Natural killer cell (primary cell): Measurements from ENCODE around the gene MOCOS. TPM values are rescaled to one million over a fixed set of nuclear protein-coding genes. Genes with fewer than 3 reads are reported as not detected.

ENCODE experiments used
- ATAC-seq, 3 donors: fragments of 150-1000 bp in 2 of 3; fragments of 200-7000 bp in 1 of 3; cut with Tn5 transposase; 1 replicate in 1 of 3; 2 replicates in 2 of 3; pipeline ENCODE4 v1.10.0; 2021; ENCODE audit warnings: mild to moderate bottlenecking in 2 of 3, moderate library complexity in 2 of 3
- DNase-seq, 2 donors: peaks; one replicate each; pipeline versions ENCODE4 v3.0.0 to v3.0.0-alpha.2; 2013 to 2021; ENCODE audit warnings: mixed read lengths in 1 of 2
- H3K27ac ChIP-seq: one replicate; pipeline ENCODE4 v1.5.1; 2013; ENCODE audit warnings: mild to moderate bottlenecking, low read length
- H3K27me3 ChIP-seq: one replicate; pipeline ENCODE4 v1.6.1; 2013; ENCODE audit warnings: low read length; ENCODE audit not compliant: control insufficient read depth, insufficient read depth
- H3K36me3 ChIP-seq: one replicate; pipeline ENCODE4 v1.6.1; 2013; ENCODE audit warnings: low read length; ENCODE audit not compliant: control insufficient read depth, insufficient read depth
- H3K4me1 ChIP-seq: one replicate; pipeline ENCODE4 v1.6.1; 2013; ENCODE audit warnings: low read length; ENCODE audit not compliant: control insufficient read depth, insufficient read depth
- H3K4me3 ChIP-seq: one replicate; pipeline ENCODE4 v1.5.1; 2013; ENCODE audit warnings: low read length
- H3K9me3 ChIP-seq: one replicate; pipeline ENCODE4 v1.6.1; 2013; ENCODE audit warnings: low read length; ENCODE audit not compliant: control insufficient read depth, insufficient read depth
- H3K27ac Mint-ChIP-seq, 2 donors: one replicate each; pipeline ENCODE4 v1.8.0; 2022; ENCODE audit warnings: mild to moderate bottlenecking in 2 of 2, mixed read lengths in 2 of 2, moderate library complexity in 1 of 2
- H3K27me3 Mint-ChIP-seq, 2 donors: one replicate each; pipeline ENCODE4 v1.8.0; 2022; ENCODE audit warnings: low read depth in 2 of 2, mixed read lengths in 2 of 2
- H3K36me3 Mint-ChIP-seq: one replicate; pipeline ENCODE4 v1.8.0; 2022; ENCODE audit warnings: mixed read lengths
- H3K4me1 Mint-ChIP-seq, 2 donors: one replicate each; pipeline ENCODE4 v1.8.0; 2022; ENCODE audit warnings: mixed read lengths in 2 of 2
- H3K4me3 Mint-ChIP-seq: one replicate; pipeline ENCODE4 v1.8.0; 2022; ENCODE audit warnings: mild to moderate bottlenecking, moderate library complexity, mixed read lengths
- H3K9me3 Mint-ChIP-seq, 2 donors: one replicate each; pipeline ENCODE4 v1.8.0; 2022; ENCODE audit warnings: mixed read lengths in 2 of 2
- WGBS: methylation state at CpG from one replicate; pipeline ENCODE4 v1.1.7; 2013; ENCODE audit warnings: missing lambda C conversion rate; ENCODE audit not compliant: insufficient coverage; 5-methylcytosine and 5-hydroxymethylcytosine counted together
- intact Hi-C: fragments of 100-400 bp; cut with micrococcal nuclease; formaldehyde crosslinking; loops from one replicate; pipeline ENCODE4 v1.14.2; 2022
- total RNA-seq, 4 donors: library from RNA; stranded (reverse); fragments of 120-200 nt in 1 of 4; gene quantifications; one replicate each; pipeline versions ENCODE4 v1.2.3 to v1.2.4, GENCODE V29; 2013 to 2022
- TF ChIP-seq, protein P1 (sequence below): fragments of 200-600 bp; IDR thresholded peaks from one replicate; pipeline ENCODE4 v1.8.0; 2022; ENCODE audit warnings: antibody characterized with exemption

MOCOS gene
- total RNA-seq, 3 donors from 2014 or later (not counting 1 experiment from before 2014, with no cell fraction given) = 0.10 to 0.24 (median 0.16) TPM

DNA sequence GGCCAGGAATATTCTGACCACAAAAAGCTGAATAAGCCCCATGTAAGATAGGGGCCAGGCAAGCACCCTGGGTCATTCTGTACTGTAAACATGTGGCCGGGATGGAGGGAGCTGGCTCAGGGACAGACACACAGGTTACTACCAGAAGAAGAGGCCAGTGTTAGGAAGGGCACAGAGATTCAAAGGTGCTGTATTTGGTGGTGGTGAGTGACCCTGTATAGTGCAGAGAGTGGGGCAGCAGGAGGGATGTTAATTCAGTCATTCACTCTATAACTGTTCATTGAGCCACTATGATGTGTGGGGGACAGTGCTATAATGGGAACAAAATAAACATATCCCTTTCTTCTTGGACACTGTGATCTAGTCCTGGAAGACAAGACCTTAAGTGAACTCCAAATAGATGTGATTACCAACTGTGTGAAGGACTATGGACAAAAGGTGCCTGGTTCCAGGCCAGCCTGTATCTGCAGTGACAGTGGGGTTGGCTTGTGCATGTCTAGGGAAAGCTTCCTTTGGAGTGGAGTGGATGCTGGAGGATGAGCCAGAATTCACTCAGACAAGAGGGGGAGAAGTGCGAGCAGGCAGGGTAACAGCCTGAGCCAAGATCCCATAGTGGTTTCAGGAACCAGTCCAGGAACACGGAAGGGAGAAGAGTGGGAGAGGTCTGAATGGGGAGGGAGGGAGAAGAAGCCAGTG lies 8.3 kb downstream of the MOCOS start:
- H3K4me3 ChIP-seq = no peak overlapping the region
- H3K27me3 ChIP-seq = no peaks in the 10 kb centered on the region
- intact Hi-C loops = no loop called here
- ATAC-seq (no peak), DNase-seq (no peak)
- H3K4me1 Mint-ChIP-seq = no peaks in the 10 kb centered on the region
- H3K36me3 ChIP-seq = no peaks in the 10 kb centered on the region
- H3K36me3 Mint-ChIP-seq = no peaks in the 10 kb centered on the region
- H3K4me3 Mint-ChIP-seq = no peak overlapping the region
- WGBS = 89% methylated on average over 3 of the region's 3 CpGs
- no peak overlapping the region for H3K27ac Mint-ChIP-seq
- no peaks in the 10 kb centered on the region for H3K9me3 ChIP-seq
- no peaks in the 10 kb centered on the region for H3K9me3 Mint-ChIP-seq
- TF ChIP-seq, protein P1, sequence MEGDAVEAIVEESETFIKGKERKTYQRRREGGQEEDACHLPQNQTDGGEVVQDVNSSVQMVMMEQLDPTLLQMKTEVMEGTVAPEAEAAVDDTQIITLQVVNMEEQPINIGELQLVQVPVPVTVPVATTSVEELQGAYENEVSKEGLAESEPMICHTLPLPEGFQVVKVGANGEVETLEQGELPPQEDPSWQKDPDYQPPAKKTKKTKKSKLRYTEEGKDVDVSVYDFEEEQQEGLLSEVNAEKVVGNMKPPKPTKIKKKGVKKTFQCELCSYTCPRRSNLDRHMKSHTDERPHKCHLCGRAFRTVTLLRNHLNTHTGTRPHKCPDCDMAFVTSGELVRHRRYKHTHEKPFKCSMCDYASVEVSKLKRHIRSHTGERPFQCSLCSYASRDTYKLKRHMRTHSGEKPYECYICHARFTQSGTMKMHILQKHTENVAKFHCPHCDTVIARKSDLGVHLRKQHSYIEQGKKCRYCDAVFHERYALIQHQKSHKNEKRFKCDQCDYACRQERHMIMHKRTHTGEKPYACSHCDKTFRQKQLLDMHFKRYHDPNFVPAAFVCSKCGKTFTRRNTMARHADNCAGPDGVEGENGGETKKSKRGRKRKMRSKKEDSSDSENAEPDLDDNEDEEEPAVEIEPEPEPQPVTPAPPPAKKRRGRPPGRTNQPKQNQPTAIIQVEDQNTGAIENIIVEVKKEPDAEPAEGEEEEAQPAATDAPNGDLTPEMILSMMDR = no peak
- no peak overlapping the region for H3K27ac ChIP-seq
- H3K4me1 ChIP-seq = no peaks in the 10 kb centered on the region
- H3K27me3 Mint-ChIP-seq = peaks cover 13 to 16% of the 10 kb centered on the region in 2 donors

DNA sequence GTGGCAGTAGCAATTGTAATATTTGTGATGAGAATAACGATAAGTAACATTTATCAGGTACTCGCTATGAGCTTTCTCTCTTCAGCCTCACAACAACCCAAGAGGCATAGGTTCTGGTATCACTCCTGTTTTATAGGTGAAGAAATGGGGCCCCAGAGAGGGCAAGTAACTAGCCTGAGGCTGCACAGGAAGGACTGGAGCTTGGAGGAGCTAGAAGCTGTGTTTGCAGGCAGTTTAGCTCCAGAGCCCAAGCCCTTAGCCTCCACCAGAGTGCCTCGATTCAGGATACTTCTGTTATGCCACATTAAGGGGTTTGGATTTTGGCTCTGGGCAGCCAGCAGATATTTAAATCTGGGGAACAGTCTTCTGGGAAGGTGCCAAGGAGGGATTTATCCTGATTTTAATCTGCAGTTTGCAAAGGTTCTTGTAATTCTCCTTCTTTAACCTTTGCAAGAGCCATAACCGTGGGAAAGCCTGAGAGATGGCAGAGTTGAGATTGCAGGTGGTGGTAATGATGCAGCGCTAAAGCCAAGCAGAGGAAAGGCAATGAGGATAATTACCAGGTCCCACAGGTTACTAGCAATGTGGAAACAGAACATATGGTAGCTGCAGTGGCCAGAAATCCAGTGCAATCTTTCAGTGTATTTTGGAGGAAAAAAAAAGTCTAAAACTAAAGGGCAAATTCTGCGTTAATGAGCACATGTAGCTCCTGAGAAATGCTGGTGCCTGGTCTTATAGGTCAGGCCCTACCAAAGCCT lies 9.1 kb downstream of the MOCOS start:
- ATAC-seq (no peak), DNase-seq (no peak)
- no peak overlapping the region for H3K4me3 Mint-ChIP-seq
- no peaks in the 10 kb centered on the region for H3K36me3 ChIP-seq
- H3K27ac ChIP-seq = no peak overlapping the region
- no peaks in the 10 kb centered on the region for H3K4me1 ChIP-seq
- intact Hi-C loops = no loop called here
- TF ChIP-seq, protein P1 = no peak
- H3K27ac Mint-ChIP-seq = no peak overlapping the region
- no peaks in the 10 kb centered on the region for H3K9me3 Mint-ChIP-seq
- H3K9me3 ChIP-seq = no peaks in the 10 kb centered on the region
- H3K4me3 ChIP-seq = no peak overlapping the region
- 85% methylated on average over 4 of the region's 6 CpGs for WGBS
- H3K27me3 Mint-ChIP-seq = peaks cover 10 to 16% of the 10 kb centered on the region in 2 donors
- no peaks in the 10 kb centered on the region for H3K36me3 Mint-ChIP-seq
- no peaks in the 10 kb centered on the region for H3K27me3 ChIP-seq
- no peaks in the 10 kb centered on the region for H3K4me1 Mint-ChIP-seq

DNA sequence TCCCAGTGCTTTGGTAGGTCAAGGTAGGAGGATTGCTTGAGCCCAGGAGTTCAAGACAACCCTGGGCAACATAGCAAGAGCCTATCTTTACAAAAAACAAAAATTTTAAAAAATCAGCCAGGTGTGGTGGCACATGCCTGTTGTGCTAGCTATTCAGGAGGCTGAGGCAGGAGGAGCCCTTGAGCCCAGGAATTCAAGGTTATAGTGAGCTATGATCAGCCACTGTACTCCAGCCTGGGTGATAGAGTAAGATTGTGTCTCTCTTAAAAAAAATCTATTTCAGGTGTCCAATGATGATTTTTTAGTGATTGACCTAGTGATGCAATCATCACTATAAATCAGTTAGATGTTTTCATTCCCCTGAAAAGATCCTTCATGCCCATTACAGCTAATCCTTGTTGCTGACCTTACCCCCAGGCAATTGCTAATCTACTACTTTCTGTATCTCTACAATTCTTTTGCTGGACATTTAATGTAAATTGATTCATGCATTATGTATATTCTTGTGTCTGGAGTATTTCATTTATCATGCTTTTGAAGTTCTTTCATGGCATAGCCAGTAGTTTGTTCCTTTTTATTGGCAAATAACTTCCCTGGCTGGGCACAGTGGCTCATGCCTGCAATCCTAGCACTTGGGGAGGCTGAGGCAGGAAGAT lies 10.3 kb downstream of the MOCOS start:
- Mint-ChIP-seq H3K27me3 (peaks cover 6 to 10% of the 10 kb centered on the region in 2 donors), H3K9me3 (no peaks in the 10 kb centered on the region), H3K4me1 (no peaks in the 10 kb centered on the region), H3K36me3 (no peaks in the 10 kb centered on the region), H3K4me3 (no peak overlapping the region), H3K27ac (no peak overlapping the region)
- Histone ChIP-seq H3K4me1 (no peaks in the 10 kb centered on the region), H3K9me3 (no peaks in the 10 kb centered on the region), H3K4me3 (no peak overlapping the region), H3K27me3 (no peaks in the 10 kb centered on the region), H3K36me3 (no peaks in the 10 kb centered on the region), H3K27ac (no peak overlapping the region)
- ATAC-seq (no peak), DNase-seq (no peak)
- intact Hi-C loops = no loop called here
- TF ChIP-seq, protein P1 = no peak
